Measurements from ENCODE around the gene ATN1. TPM values are rescaled to one million over a fixed set of nuclear protein-coding genes. Genes with fewer than 3 reads are reported as not detected.
A peak's percentile ranks its signal among the peaks of the same experiment; 100 is the strongest.
"Not testable (repeated sequence)": the region's sequence is repeated elsewhere in the genome, so short reads cannot be mapped to it uniquely, and the experiment has no call there.

Gene ATN1
- total and polyA plus RNA-seq, 2 donors (not counting 1 experiment from before 2014, with no cell fraction given): 9.4 to 21.5 TPM

DNA sequence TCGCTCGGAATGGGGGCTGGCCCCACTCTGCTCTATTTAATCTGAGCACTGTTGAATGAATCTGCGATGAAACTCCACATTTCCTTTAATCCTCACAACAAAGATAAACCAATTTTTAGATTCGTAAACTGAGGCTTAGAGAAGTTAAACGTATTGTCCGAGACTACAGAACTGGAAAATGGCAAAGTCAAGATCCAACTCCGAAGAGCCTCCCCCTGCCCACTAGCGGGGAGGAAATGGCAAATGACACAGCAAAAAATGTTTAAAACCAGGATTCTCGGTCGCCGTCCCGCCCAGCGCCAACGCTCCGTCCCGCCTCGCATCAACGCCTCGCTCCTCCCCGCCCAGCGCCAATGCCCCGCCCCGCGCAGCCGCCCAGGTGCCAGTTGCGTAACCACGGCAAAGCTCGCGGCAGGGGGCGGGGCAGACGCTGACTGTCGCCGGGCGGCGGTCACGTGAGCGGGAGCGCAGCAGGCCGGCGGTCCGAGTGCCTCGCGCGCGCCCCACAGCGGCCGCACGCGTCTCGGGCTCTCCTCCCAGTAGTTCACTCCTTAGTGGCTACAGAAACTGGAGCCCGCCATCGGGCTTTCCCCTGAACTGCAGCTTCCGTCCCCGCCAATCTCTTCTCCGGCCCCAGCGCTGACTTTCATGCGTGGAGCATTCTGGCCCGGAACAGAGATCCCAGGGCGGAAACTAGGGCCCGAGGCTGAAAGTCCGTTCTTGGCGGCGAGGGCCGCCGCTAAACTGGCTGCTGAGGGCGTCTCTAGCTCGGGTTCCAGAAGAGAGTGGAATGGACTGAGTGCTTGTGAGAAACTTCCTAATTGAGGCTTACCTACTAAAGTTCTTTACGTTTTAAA is 36.7 kb upstream of the ATN1 start:
- H2AFZ ChIP-seq (ENCODE audit: low read length): peak overlapping the region; percentile 58
- no peaks in the 10 kb centered on the region for H3K27me3 ChIP-seq (ENCODE audit: control insufficient read depth, insufficient read depth, low read length)
- H3K9me3 ChIP-seq (ENCODE audit: control insufficient read depth, insufficient read depth, low read depth, low read length): no peaks in the 10 kb centered on the region
- H3K9ac ChIP-seq (ENCODE audit: insufficient read depth, low read length): peak overlapping the region; percentile 48
- no peaks in the 10 kb centered on the region for H3K4me1 ChIP-seq (ENCODE audit: control insufficient read depth, extremely low read depth, insufficient read depth, low read length)
- H3K4me2 ChIP-seq (ENCODE audit: extremely low read depth, insufficient read depth, low read length): peak overlapping the region; percentile 51
- H3K36me3 ChIP-seq (ENCODE audit: control insufficient read depth, insufficient read depth, low read length): no peaks in the 10 kb centered on the region
- H3K4me3 ChIP-seq (replicated peaks in 1 of 4; ENCODE audit: control extremely low read depth in 1 of 4, insufficient read depth in 1 of 4, low read depth in 3 of 4, low read length in 4 of 4): peak overlapping the region; percentile 19 to 64 (median 42)
- no peak for TF ChIP-seq EZH2 (IDR thresholded peaks at IDR 0.05; ENCODE audit: low read length, missing control alignments)
- TF ChIP-seq, protein P1, sequence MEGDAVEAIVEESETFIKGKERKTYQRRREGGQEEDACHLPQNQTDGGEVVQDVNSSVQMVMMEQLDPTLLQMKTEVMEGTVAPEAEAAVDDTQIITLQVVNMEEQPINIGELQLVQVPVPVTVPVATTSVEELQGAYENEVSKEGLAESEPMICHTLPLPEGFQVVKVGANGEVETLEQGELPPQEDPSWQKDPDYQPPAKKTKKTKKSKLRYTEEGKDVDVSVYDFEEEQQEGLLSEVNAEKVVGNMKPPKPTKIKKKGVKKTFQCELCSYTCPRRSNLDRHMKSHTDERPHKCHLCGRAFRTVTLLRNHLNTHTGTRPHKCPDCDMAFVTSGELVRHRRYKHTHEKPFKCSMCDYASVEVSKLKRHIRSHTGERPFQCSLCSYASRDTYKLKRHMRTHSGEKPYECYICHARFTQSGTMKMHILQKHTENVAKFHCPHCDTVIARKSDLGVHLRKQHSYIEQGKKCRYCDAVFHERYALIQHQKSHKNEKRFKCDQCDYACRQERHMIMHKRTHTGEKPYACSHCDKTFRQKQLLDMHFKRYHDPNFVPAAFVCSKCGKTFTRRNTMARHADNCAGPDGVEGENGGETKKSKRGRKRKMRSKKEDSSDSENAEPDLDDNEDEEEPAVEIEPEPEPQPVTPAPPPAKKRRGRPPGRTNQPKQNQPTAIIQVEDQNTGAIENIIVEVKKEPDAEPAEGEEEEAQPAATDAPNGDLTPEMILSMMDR (conservative IDR thresholded peaks at IDR 0.05 in 1 of 2, IDR thresholded peaks at IDR 0.05 in 1 of 2; ENCODE audit: low read depth in 1 of 2, low read length in 2 of 2): peak; percentile 42 to 58
- DNase-seq (ENCODE audit: low read depth in 2 of 2): peak; percentile 91 to 96
- no peaks in the 10 kb centered on the region for H3K79me2 ChIP-seq (ENCODE audit: control insufficient read depth, insufficient read depth, low read length)
- H3K27ac ChIP-seq (ENCODE audit: insufficient read depth, low read length): peak overlapping the region; percentile 86
- H4K20me1 ChIP-seq (ENCODE audit: control insufficient read depth, extremely low read depth, insufficient read depth, low read length): no peaks in the 10 kb centered on the region

DNA sequence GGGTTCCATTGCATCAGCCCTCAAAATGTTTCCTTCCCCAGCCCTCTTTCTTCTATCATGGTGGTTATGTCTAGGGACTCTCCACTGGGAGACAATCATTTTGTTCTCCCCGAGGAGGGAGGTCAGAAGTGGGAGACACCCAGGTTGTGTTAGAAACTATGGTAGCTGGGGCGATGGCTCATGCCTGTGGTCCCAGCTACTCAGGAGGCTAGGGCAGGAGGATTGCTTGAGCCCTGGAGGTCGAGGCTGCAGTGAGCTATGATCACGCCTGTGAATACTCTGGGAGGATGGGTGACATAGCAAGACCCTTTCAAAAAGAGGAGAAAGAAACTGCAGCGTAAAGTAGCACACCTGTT is 36.1 kb upstream of the ATN1 start:
- peak overlapping the region; percentile 48 for H3K9ac ChIP-seq (ENCODE audit: insufficient read depth, low read length)
- H3K79me2 ChIP-seq (ENCODE audit: control insufficient read depth, insufficient read depth, low read length): no peaks in the 10 kb centered on the region
- no peak for DNase-seq (ENCODE audit: low read depth in 2 of 2)
- no peaks in the 10 kb centered on the region for H3K36me3 ChIP-seq (ENCODE audit: control insufficient read depth, insufficient read depth, low read length)
- peak overlapping the region; percentile 19 to 64 (median 42) for H3K4me3 ChIP-seq (replicated peaks in 1 of 4; ENCODE audit: control extremely low read depth in 1 of 4, insufficient read depth in 1 of 4, low read depth in 3 of 4, low read length in 4 of 4)
- H3K4me1 ChIP-seq (ENCODE audit: control insufficient read depth, extremely low read depth, insufficient read depth, low read length): no peaks in the 10 kb centered on the region
- H3K9me3 ChIP-seq (ENCODE audit: control insufficient read depth, insufficient read depth, low read depth, low read length): no peaks in the 10 kb centered on the region
- no peak for TF ChIP-seq EZH2 (IDR thresholded peaks at IDR 0.05; ENCODE audit: low read length, missing control alignments)
- TF ChIP-seq, protein P1 (conservative IDR thresholded peaks at IDR 0.05 in 1 of 2, IDR thresholded peaks at IDR 0.05 in 1 of 2; ENCODE audit: low read depth in 1 of 2, low read length in 2 of 2): no peak
- H3K27ac ChIP-seq (ENCODE audit: insufficient read depth, low read length): peak overlapping the region; percentile 73
- peak overlapping the region; percentile 51 for H3K4me2 ChIP-seq (ENCODE audit: extremely low read depth, insufficient read depth, low read length)
- H4K20me1 ChIP-seq (ENCODE audit: control insufficient read depth, extremely low read depth, insufficient read depth, low read length): no peaks in the 10 kb centered on the region
- H3K27me3 ChIP-seq (ENCODE audit: control insufficient read depth, insufficient read depth, low read length): no peaks in the 10 kb centered on the region
- H2AFZ ChIP-seq (ENCODE audit: low read length): peak overlapping the region; percentile 58

DNA sequence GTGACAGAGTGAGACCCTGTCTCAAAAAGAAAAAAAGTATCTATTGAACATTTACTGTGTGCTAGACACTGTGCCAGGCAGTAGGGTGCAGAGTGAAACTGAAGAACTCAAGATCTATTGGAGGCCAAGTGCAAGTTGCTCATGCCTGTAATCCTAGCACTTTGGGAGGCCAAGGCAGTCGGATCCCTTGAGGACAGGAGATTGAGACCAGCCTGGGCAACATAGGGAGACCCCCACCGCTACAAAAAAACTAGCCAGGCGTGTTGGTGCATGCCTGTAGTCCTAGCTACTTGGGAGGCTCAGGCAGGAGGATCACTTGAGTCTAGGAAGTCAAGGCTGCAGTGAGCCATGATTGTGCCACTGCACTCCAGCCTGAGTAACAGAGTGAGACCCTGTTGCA is 35.1 kb upstream of the ATN1 start:
- not testable (repeated sequence) for H3K4me3 ChIP-seq (replicated peaks in 1 of 4; ENCODE audit: control extremely low read depth in 1 of 4, insufficient read depth in 1 of 4, low read depth in 3 of 4, low read length in 4 of 4); H3K36me3 ChIP-seq (ENCODE audit: control insufficient read depth, insufficient read depth, low read length); H3K27me3 ChIP-seq (ENCODE audit: control insufficient read depth, insufficient read depth, low read length); H4K20me1 ChIP-seq (ENCODE audit: control insufficient read depth, extremely low read depth, insufficient read depth, low read length); H3K4me1 ChIP-seq (ENCODE audit: control insufficient read depth, extremely low read depth, insufficient read depth, low read length); DNase-seq (ENCODE audit: low read depth in 2 of 2); H3K9me3 ChIP-seq (ENCODE audit: control insufficient read depth, insufficient read depth, low read depth, low read length); H2AFZ ChIP-seq (ENCODE audit: low read length); H3K79me2 ChIP-seq (ENCODE audit: control insufficient read depth, insufficient read depth, low read length); H3K27ac ChIP-seq (ENCODE audit: insufficient read depth, low read length); H3K4me2 ChIP-seq (ENCODE audit: extremely low read depth, insufficient read depth, low read length); H3K9ac ChIP-seq (ENCODE audit: insufficient read depth, low read length)

Measured in fibroblast of lung (primary cell).